Measurements from ENCODE around the gene KIFC3. TPM values are rescaled to one million over a fixed set of nuclear protein-coding genes. Genes with fewer than 3 reads are reported as not detected.

KIFC3 gene
- total and polyA plus RNA-seq, 8 donors: 41.4 to 96.8 (median 60.0) TPM

DNA sequence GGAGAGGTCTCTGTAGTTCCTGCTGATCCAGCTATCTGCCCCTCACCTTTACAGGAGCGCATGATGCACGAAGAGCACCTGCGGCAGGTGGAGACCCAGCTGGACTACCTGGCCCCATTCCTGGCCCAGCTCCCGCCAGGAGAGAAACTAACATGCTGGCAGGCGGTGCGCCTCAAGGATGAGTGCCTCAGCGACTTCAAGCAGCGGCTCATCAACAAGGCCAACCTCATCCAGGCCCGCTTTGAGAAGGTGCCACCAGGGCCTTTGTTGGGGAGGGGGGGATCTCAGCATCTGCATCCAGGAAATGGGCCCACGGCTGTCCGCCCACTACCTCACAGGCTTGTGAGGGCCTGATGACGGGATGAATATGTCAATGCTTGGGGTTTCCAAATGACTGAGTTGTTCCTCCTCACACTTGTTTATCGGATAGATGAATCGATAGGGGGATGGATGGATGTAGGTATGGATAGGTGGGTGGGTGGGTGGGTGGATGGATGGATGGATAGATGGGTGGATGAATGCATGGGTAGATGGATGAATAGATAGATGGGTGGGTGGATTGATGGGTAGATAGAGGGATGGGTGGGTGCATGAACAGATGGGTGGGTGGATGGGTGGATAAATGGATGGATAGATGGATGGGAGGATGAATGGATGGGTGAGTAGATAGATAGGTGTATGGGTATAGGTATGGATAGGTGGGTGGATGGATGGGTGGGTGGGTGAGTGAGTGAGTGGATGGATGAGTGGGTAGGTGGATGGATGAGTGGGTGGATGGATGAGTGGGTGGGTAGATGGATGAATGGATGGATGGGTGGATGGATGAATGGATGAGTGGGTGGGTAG lies 73.7 kb downstream of the KIFC3 start:
- Histone ChIP-seq H3K4me3 (no peak overlapping the region), H3K4me1 (no peaks in the 10 kb centered on the region), H3K27me3 (no peaks in the 10 kb centered on the region), H3K9me3 (no peaks in the 10 kb centered on the region), H3K36me3 (no peaks in the 10 kb centered on the region), H3K27ac (no peak overlapping the region)
- TF ChIP-seq, protein P1, sequence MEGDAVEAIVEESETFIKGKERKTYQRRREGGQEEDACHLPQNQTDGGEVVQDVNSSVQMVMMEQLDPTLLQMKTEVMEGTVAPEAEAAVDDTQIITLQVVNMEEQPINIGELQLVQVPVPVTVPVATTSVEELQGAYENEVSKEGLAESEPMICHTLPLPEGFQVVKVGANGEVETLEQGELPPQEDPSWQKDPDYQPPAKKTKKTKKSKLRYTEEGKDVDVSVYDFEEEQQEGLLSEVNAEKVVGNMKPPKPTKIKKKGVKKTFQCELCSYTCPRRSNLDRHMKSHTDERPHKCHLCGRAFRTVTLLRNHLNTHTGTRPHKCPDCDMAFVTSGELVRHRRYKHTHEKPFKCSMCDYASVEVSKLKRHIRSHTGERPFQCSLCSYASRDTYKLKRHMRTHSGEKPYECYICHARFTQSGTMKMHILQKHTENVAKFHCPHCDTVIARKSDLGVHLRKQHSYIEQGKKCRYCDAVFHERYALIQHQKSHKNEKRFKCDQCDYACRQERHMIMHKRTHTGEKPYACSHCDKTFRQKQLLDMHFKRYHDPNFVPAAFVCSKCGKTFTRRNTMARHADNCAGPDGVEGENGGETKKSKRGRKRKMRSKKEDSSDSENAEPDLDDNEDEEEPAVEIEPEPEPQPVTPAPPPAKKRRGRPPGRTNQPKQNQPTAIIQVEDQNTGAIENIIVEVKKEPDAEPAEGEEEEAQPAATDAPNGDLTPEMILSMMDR (IDR thresholded peaks at IDR 0.05): no peak
- intact Hi-C loops (cut with DNase I): loop anchor here in 1 of 2 donors (10.0 kb wide), 1 partner anchor 154 kb away; no protein-coding TSS in a partner anchor
- DNase-seq (peak in 1 of 4 donors; percentile 58), ATAC-seq (no peak)

DNA sequence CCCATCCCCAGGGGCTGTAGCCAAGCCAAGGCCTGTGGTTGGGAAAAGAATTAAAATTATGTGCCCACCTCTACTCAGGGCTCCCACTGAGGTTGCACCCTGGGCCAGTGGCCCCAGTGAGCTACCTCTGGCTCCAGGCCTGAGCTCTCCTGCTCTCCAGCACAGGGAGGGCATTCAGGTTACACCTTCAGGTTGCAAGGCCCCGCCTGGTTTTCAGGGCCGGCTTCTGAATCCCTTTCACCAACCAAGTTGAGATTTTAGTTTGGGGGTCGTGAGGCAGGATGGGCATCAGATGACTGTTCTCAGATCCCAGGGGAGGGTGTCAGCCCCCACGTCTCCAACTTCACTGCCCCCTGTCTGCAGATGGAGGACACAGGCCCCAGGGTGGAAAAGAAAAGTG lies 74.7 kb downstream of the KIFC3 start:
- peak in 1 of 4 donors; percentile 34 for DNase-seq
- Histone ChIP-seq H3K27me3 (no peaks in the 10 kb centered on the region), H3K36me3 (no peaks in the 10 kb centered on the region), H3K4me1 (no peaks in the 10 kb centered on the region), H3K4me3 (no peak overlapping the region), H3K27ac (no peak overlapping the region), H3K9me3 (no peaks in the 10 kb centered on the region)
- ATAC-seq: no peak
- intact Hi-C loops (cut with DNase I): loop anchor here in 1 of 2 donors (10.0 kb wide), 1 partner anchor 153 kb away; no protein-coding TSS in a partner anchor
- TF ChIP-seq, protein P1 (IDR thresholded peaks at IDR 0.05): no peak

DNA sequence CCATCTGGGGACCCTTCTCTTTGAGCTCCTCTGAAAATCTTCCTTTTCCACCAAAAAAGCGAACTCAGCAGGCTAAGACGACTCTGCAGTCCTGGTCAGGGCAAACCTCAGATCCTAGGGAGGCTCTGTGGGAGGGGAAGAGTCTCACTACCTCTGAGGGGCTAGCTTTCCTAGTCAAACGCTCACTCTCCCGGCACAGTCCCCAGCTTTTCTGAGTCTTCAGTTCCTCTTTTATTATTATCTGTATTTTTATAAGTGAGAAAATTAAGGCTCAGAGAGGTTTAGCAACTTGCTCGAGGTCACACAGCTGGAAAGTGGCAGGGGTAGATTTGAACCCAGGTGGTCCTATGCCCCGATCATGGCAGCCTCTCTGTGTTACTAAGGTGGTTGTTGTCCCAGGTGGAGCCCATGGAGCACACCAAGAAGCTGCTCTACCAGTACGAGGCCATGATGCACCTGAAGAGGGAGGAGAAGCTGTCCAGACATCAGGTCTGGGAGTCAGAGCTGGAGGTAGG lies 75.8 kb downstream of the KIFC3 start:
- H3K4me3 ChIP-seq: no peak overlapping the region
- H3K4me1 ChIP-seq: no peaks in the 10 kb centered on the region
- intact Hi-C loops (cut with DNase I): loop anchor here in 1 of 2 donors (10.0 kb wide), 1 partner anchor 152 kb away; no protein-coding TSS in a partner anchor
- no peak for DNase-seq
- no peaks in the 10 kb centered on the region for H3K27me3 ChIP-seq
- no peaks in the 10 kb centered on the region for H3K9me3 ChIP-seq
- TF ChIP-seq, protein P1 (IDR thresholded peaks at IDR 0.05): no peak
- H3K27ac ChIP-seq: no peak overlapping the region
- H3K36me3 ChIP-seq: no peaks in the 10 kb centered on the region
- no peak for ATAC-seq

DNA sequence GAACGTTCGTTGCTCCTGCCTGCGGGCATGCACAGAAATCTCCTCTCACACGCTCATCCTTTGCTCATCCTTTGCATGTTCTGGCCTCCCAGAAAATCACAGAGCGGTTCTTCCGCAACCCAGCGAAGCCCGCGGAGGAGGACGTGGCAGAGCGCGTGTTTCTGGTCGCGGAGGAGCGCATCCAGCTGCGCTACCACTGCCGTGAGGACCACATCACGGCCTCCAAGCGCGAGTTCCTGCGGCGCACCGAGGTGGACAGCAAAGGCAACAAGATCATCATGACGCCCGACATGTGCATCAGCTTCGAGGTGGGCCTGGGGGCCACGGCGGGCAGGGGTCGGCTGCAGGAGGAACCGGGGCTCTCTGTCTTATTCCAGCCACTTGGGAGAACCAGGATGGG lies 76.3 kb downstream of the KIFC3 start:
- DNase-seq (peak in 1 of 4 donors; percentile 70), ATAC-seq (no peak)
- intact Hi-C loops (cut with DNase I): loop anchor here in 1 of 2 donors (10.0 kb wide), 1 partner anchor 151 kb away; no protein-coding TSS in a partner anchor

More for the DNA sequence above, 76.3 kb downstream of the KIFC3 start:
- no peaks in the 10 kb centered on the region for H3K27me3 ChIP-seq
- H3K4me3 ChIP-seq: no peak overlapping the region
- H3K27ac ChIP-seq: no peak overlapping the region
- H3K4me1 ChIP-seq: no peaks in the 10 kb centered on the region
- TF ChIP-seq, protein P1 (IDR thresholded peaks at IDR 0.05): no peak
- H3K9me3 ChIP-seq: no peaks in the 10 kb centered on the region
- H3K36me3 ChIP-seq: no peaks in the 10 kb centered on the region

All from left lung (tissue), 10 donors.